Psoas muscle (tissue), 8 donors: ENCODE results near the gene COL5A1. TPM values are rescaled to one million over a fixed set of nuclear protein-coding genes. Genes with fewer than 3 reads are reported as not detected.

ENCODE experiments used
- ATAC-seq, 4 donors: fragments of 200-7000 bp; cut with Tn5 transposase; one replicate each; pipeline ENCODE4 v1.9.1; 2020; ENCODE audit warnings: moderate library complexity in 3 of 4, mild to moderate bottlenecking in 2 of 4
- DNase-seq, 2 donors: peaks; one replicate each; pipeline ENCODE4 v3.0.0-alpha.2; 2020
- H3K27ac ChIP-seq: fragments of 200-600 bp; one replicate; pipeline ENCODE4 v1.8.0; 2022
- H3K27me3 ChIP-seq, 3 donors: fragments of 200-600 bp in 1 of 3; one replicate each; pipeline versions ENCODE4 v1.6.1 to v1.8.0; 2013 to 2022; ENCODE audit warnings: low read length in 2 of 3, mild to moderate bottlenecking in 2 of 3, moderate library complexity in 1 of 3; ENCODE audit not compliant: insufficient read depth in 3 of 3
- H3K36me3 ChIP-seq, 2 donors: fragments of 200-600 bp in 1 of 2; one replicate each; pipeline versions ENCODE4 v1.6.1 to v1.8.0; 2013 to 2022; ENCODE audit warnings: low read depth in 1 of 2, mild to moderate bottlenecking in 1 of 2, moderate library complexity in 1 of 2; ENCODE audit not compliant: insufficient read depth in 1 of 2
- H3K4me1 ChIP-seq: fragments of 200-600 bp; one replicate; pipeline ENCODE4 v1.8.0; 2022
- H3K4me3 ChIP-seq: fragments of 200-600 bp; one replicate; pipeline ENCODE4 v1.8.0; 2022; ENCODE audit warnings: mild to moderate bottlenecking
- H3K9me3 ChIP-seq: fragments of 200-600 bp; one replicate; pipeline ENCODE4 v1.8.0; 2022
- WGBS, 3 donors: extraction: QIAGEN DNeasy Blood & Tissue Kit; methylation state at CpG; one replicate each; pipeline versions ENCODE4 v1.1.6 to v1.1.7; 2013; 5-methylcytosine and 5-hydroxymethylcytosine counted together
- intact Hi-C, 2 donors: fragments of 100-400 bp; cut with DNase I; formaldehyde crosslinking; loops; one replicate each; pipeline versions ENCODE4 v1.11.0 to v1.14.2; 2022
- polyA plus RNA-seq, 3 donors: library from polyadenylated mRNA; stranded (reverse); fragments of 200-250 nt; gene quantifications; one replicate each; pipeline ENCODE4 v1.2.3, GENCODE V29; 2013
- total RNA-seq, 4 donors: library from RNA; stranded (reverse); fragmentation: NEBNext Ultra II Directional in 2 of 4; extraction: Animal tissue kit (Norgen Biotek cat#: 25700) in 2 of 4; gene quantifications; one replicate each; pipeline versions ENCODE4 v1.2.1 to v1.2.4, GENCODE V29; 2021 to 2023
- TF ChIP-seq, protein P1 (sequence below): fragments of 200-600 bp; IDR thresholded peaks from one replicate; pipeline ENCODE4 v1.8.0; 2022; ENCODE audit warnings: antibody characterized with exemption
- donor health status: healthy with polysubstance abuse.
- donor health status: DM: no; HTN: no; CAD: no; lungs with moderate emphysema.
- donor health status: Bipolar disorder and iron deficiency.
- donor health status: healthy.
- donor health status: DM: yes; HTN: yes; CAD: no.
- donor health status: DM: no; HTN: no; CAD: no.
- donor health status: DM: no; HTN: no; CAD: no.
- donor health status: DM: yes; HTN: yes; CAD: no.

Gene COL5A1
- total and polyA plus RNA-seq, 7 donors: 1.7 to 11.3 (median 3.4) TPM

- Histone ChIP-seq H3K4me1 (no peaks in the 10 kb centered on the region), H3K4me3 (no peak overlapping the region), H3K27ac (no peak overlapping the region), H3K27me3 (peaks cover 0 to 65% (median 6%) of the 10 kb centered on the region in 3 donors), H3K36me3 (no peaks in the 10 kb centered on the region), H3K9me3 (no peaks in the 10 kb centered on the region)
- DNase-seq (peak in 1 of 2 donors; percentile 42), ATAC-seq (no peak)
- intact Hi-C loops: no loop called here
- TF ChIP-seq, protein P1, sequence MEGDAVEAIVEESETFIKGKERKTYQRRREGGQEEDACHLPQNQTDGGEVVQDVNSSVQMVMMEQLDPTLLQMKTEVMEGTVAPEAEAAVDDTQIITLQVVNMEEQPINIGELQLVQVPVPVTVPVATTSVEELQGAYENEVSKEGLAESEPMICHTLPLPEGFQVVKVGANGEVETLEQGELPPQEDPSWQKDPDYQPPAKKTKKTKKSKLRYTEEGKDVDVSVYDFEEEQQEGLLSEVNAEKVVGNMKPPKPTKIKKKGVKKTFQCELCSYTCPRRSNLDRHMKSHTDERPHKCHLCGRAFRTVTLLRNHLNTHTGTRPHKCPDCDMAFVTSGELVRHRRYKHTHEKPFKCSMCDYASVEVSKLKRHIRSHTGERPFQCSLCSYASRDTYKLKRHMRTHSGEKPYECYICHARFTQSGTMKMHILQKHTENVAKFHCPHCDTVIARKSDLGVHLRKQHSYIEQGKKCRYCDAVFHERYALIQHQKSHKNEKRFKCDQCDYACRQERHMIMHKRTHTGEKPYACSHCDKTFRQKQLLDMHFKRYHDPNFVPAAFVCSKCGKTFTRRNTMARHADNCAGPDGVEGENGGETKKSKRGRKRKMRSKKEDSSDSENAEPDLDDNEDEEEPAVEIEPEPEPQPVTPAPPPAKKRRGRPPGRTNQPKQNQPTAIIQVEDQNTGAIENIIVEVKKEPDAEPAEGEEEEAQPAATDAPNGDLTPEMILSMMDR: no peak
- WGBS, 3 donors: 31 to 57% (median 46%) methylated on average over 19 to 20 of the region's 20 CpGs
Measured at GRCh38 chr9:134717056-134717455, 75.5 kb downstream of the COL5A1 start.

DNA sequence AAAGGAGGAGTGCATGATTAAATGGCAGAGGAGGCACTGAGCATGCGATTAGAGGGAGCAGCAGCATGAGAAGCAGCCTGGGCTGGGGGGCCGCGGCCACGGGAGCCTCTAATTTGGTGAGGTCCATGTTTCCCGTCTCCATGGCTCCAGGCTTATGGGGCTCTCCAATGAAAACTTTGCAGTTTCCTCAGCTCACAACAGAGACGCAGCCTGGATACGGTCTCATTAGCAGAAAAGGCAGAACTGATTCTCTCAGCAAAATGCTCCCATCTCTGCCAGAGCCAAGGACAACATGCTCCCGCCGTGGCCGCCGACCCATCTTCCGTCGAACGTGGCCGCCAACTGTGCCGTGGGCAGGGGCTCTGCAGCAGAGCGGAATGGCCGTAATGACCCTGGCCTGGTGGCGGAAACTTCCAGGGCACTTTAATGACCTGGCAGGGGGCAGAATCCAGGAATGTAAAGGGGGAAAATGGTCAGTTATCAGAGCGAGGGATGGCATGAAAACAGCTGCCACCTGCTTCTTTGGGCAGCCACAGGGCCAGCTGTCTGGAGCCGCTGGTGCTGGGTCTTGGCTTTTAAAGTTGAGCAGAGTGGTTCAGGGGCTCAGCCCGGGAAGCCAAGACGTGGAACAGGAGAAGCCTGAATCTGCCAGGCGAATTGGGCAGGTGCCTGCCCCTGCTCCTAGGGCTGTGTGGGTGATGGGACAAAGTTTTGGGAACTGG is 76.5 kb downstream of the COL5A1 start:
- intact Hi-C loops: no loop called here
- DNase-seq (peak in 1 of 2 donors; percentile 48), ATAC-seq (peak in 1 of 4 donors; percentile 35)
- TF ChIP-seq, protein P1: no peak
- no peak overlapping the region for H3K4me3 ChIP-seq
- no peaks in the 10 kb centered on the region for H3K36me3 ChIP-seq
- no peak overlapping the region for H3K27ac ChIP-seq
- no peaks in the 10 kb centered on the region for H3K9me3 ChIP-seq
- WGBS, 3 donors: 21 to 41% (median 31%) methylated on average over 21 to 24 of the region's 24 CpGs
- peaks cover 0 to 70% (median 6%) of the 10 kb centered on the region in 3 donors for H3K27me3 ChIP-seq
- H3K4me1 ChIP-seq: no peaks in the 10 kb centered on the region

GRCh38 chr9:134719331-134719730 is 77.7 kb downstream of the COL5A1 start:
- ATAC-seq: no peak
- H3K9me3 ChIP-seq: no peaks in the 10 kb centered on the region
- no peaks in the 10 kb centered on the region for H3K4me1 ChIP-seq
- intact Hi-C loops: no loop called here
- peaks cover 0 to 73% (median 6%) of the 10 kb centered on the region in 3 donors for H3K27me3 ChIP-seq
- WGBS, 3 donors: 51 to 70% (median 54%) methylated on average over 11 of the region's 11 CpGs
- DNase-seq: peak in 1 of 2 donors; percentile 34
- TF ChIP-seq, protein P1: no peak
- H3K36me3 ChIP-seq: no peaks in the 10 kb centered on the region
- H3K4me3 ChIP-seq: no peak overlapping the region
- H3K27ac ChIP-seq: no peak overlapping the region

DNA sequence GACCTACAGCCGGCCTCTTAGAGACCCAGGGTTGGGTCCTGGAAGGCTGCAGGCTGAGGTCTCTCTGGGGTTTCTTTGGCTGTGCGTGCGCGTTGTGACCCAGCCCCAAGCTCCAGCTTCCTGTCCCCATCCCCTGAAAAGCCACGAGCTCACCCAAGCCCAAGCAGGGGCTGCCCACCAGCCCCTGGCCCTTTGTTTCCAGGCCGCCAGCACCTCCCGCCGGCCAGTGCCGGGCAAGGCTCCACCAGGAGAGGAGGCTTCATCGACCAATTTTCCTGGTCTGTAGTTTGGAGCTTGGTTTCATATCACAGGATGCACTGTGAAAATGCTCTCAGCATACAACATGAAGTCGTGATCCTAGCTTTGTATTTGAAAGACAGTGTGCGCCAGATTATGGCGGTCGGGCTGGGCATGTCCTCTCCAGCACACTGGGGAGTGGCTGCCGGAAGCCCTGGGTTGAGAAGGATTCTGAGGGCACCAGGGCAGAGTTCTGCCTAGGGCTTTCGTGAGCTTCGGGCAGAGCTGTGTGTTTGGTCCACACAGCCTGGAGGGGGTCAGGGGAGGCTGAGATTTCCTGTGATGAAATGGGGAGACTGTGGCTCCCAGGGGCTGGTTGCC is 78.6 kb downstream of the COL5A1 start:
- Histone ChIP-seq H3K4me3 (no peak overlapping the region), H3K9me3 (no peaks in the 10 kb centered on the region), H3K27ac (no peak overlapping the region), H3K27me3 (peaks cover 0 to 77% (median 6%) of the 10 kb centered on the region in 3 donors), H3K4me1 (no peaks in the 10 kb centered on the region), H3K36me3 (no peaks in the 10 kb centered on the region)
- DNase-seq (peak in 1 of 2 donors; percentile 39), ATAC-seq (no peak)
- TF ChIP-seq, protein P1: no peak
- WGBS, 3 donors: 75 to 81% (median 79%) methylated on average over 17 of the region's 17 CpGs
- intact Hi-C loops: no loop called here
